ENCODE measurements around the gene TMEM123. TPM values are rescaled to one million over a fixed set of nuclear protein-coding genes. Genes with fewer than 3 reads are reported as not detected.

Gene TMEM123, protein sequence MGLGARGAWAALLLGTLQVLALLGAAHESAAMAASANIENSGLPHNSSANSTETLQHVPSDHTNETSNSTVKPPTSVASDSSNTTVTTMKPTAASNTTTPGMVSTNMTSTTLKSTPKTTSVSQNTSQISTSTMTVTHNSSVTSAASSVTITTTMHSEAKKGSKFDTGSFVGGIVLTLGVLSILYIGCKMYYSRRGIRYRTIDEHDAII
- polyA plus RNA-seq (2012; ENCODE audit: insufficient read length, low read depth) = 43.6 TPM

- peak; percentile 39; the same call in 1 of the 2 replicates for TF ChIP-seq POLR2AphosphoS5 (IDR thresholded peaks at IDR 0.05; ENCODE audit: low read depth, low read length)
- TF ChIP-seq SIN3A (IDR thresholded peaks at IDR 0.05; ENCODE audit: borderline replicate concordance, insufficient read depth, low read length) = peak; percentile 42; the same call in 1 of the 2 replicates
- no peak for TF ChIP-seq REST (IDR thresholded peaks at IDR 0.05; ENCODE audit: insufficient read depth in 1 of 2, low read depth in 2 of 2, low read length in 2 of 2)
- TF ChIP-seq FOXP2 (optimal IDR thresholded peaks at IDR 0.05; ENCODE audit: borderline replicate concordance, extremely low read depth, extremely low read length, insufficient read depth) = peak; percentile 6
- peak; percentile 78; the same call in 1 of the 2 replicates for TF ChIP-seq TAF1 (IDR thresholded peaks at IDR 0.05; ENCODE audit: borderline replicate concordance, insufficient read depth, low read length)
These were observed at the start of gene TMEM123 for GRCh38 chr11:102452461-102453301. Gene TMEM123, minus strand, starts transcription at chr11:102452765. Its CDS starts 142 bp downstream, at chr11:102452623.

- no peak for TF ChIP-seq POLR2AphosphoS5 (IDR thresholded peaks at IDR 0.05; ENCODE audit: low read depth, low read length)
- no peak for TF ChIP-seq TAF1 (IDR thresholded peaks at IDR 0.05; ENCODE audit: borderline replicate concordance, insufficient read depth, low read length)
- TF ChIP-seq FOXP2 (optimal IDR thresholded peaks at IDR 0.05; ENCODE audit: borderline replicate concordance, extremely low read depth, extremely low read length, insufficient read depth) = no peak
- no peak for TF ChIP-seq REST (IDR thresholded peaks at IDR 0.05; ENCODE audit: insufficient read depth in 1 of 2, low read depth in 2 of 2, low read length in 2 of 2)
- TF ChIP-seq SIN3A (IDR thresholded peaks at IDR 0.05; ENCODE audit: borderline replicate concordance, insufficient read depth, low read length) = no peak
These were observed 48.3 kb upstream of the TMEM123 start for GRCh38 chr11:102500829-102501228.

- TF ChIP-seq TAF1 (IDR thresholded peaks at IDR 0.05; ENCODE audit: borderline replicate concordance, insufficient read depth, low read length) (no peak), REST (IDR thresholded peaks at IDR 0.05; ENCODE audit: insufficient read depth in 1 of 2, low read depth in 2 of 2, low read length in 2 of 2) (no peak), SIN3A (IDR thresholded peaks at IDR 0.05; ENCODE audit: borderline replicate concordance, insufficient read depth, low read length) (no peak), FOXP2 (optimal IDR thresholded peaks at IDR 0.05; ENCODE audit: borderline replicate concordance, extremely low read depth, extremely low read length, insufficient read depth) (no peak), POLR2AphosphoS5 (IDR thresholded peaks at IDR 0.05; ENCODE audit: low read depth, low read length) (no peak)
These were observed 47.4 kb upstream of the TMEM123 start for GRCh38 chr11:102499931-102500330.

DNA sequence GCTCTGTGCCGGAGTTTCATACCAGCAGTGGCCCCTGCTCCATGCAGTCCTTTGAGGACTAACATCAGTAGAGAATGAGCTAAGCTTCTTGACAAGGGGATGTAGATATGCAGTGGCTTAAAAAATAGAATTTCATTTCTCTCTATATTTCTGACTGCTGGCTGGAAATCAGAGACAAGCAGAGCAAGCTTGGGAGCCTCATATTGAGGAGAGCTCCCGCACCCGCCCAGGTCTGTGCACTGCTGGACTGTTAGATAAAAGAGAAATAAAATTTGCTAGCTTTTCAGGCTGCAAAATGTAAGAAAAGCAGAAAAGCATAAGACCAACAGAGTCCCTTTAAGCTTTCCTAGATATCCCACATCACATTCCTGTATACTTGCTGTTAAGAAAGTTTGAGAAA, 46.6 kb upstream of the TMEM123 start:
- TF ChIP-seq REST (IDR thresholded peaks at IDR 0.05; ENCODE audit: insufficient read depth in 1 of 2, low read depth in 2 of 2, low read length in 2 of 2) (no peak), FOXP2 (optimal IDR thresholded peaks at IDR 0.05; ENCODE audit: borderline replicate concordance, extremely low read depth, extremely low read length, insufficient read depth) (no peak), TAF1 (IDR thresholded peaks at IDR 0.05; ENCODE audit: borderline replicate concordance, insufficient read depth, low read length) (no peak), SIN3A (IDR thresholded peaks at IDR 0.05; ENCODE audit: borderline replicate concordance, insufficient read depth, low read length) (no peak), POLR2AphosphoS5 (IDR thresholded peaks at IDR 0.05; ENCODE audit: low read depth, low read length) (no peak)
